HepG2 (cell line): ENCODE measurements around the gene TRAPPC12. TPM values are rescaled to one million over a fixed set of nuclear protein-coding genes. Genes with fewer than 3 reads are reported as not detected.

Source experiments
- CEBPB ChIP-seq: IDR thresholded peaks from 2 replicates; pipeline ENCODE4 v1.6.1; 2011; ENCODE audit warnings: low read depth, low read length, improper control_type of control experiment, borderline replicate concordance
- CERS6 ChIP-seq: sonication (generic); formaldehyde crosslinking; IDR thresholded peaks from 2 replicates; pipeline ENCODE4 v1.5.0; 2020; ENCODE audit warnings: missing genetic modification reagents
- CTCF ChIP-seq: sonication (generic); formaldehyde crosslinking; IDR thresholded peaks from 2 replicates; pipeline ENCODE4 v1.5.0; 2020; ENCODE audit warnings: mild to moderate bottlenecking, missing genetic modification reagents, moderate library complexity
- E2F5 ChIP-seq: sonication (generic); formaldehyde crosslinking; conservative IDR thresholded peaks from 2 replicates; pipeline ENCODE4 v1.4.0; 2020; ENCODE audit warnings: missing genetic modification reagents
- HHEX ChIP-seq: IDR thresholded peaks from 2 replicates; pipeline ENCODE4 v1.6.1; 2016; ENCODE audit warnings: control low read depth
- JARID2 ChIP-seq: sonication (generic); formaldehyde crosslinking; IDR thresholded peaks from 2 replicates; pipeline ENCODE4 v1.8.1; 2023; ENCODE audit warnings: missing genetic modification reagents, inconsistent platforms; ENCODE audit not compliant: insufficient replicate concordance
- KAT2B ChIP-seq: fragments of 150-350 bp; IDR thresholded peaks from 2 replicates; pipeline ENCODE4 v1.6.1; 2014; ENCODE audit warnings: low read depth, low read length, borderline replicate concordance
- MAX ChIP-seq: IDR thresholded peaks from 2 replicates; pipeline ENCODE4 v1.6.1; 2012; ENCODE audit warnings: inconsistent platforms
- MED1 ChIP-seq: sonication (generic); formaldehyde crosslinking; IDR thresholded peaks from 2 replicates; pipeline ENCODE4 v1.4.0; 2020; ENCODE audit warnings: missing genetic modification reagents
- MEIS2 ChIP-seq: sonication (generic); formaldehyde crosslinking; IDR thresholded peaks from 2 replicates; pipeline ENCODE4 v1.9.0; 2021; ENCODE audit warnings: mild to moderate bottlenecking, missing genetic modification reagents
- MLX ChIP-seq: IDR thresholded peaks from 2 replicates; pipeline ENCODE4 v1.6.1; 2016
- NR2C2 ChIP-seq: sonication (generic); formaldehyde crosslinking; IDR thresholded peaks from 2 replicates; pipeline ENCODE4 v1.4.0; 2020; ENCODE audit warnings: missing genetic modification reagents, mild to moderate bottlenecking, moderate library complexity, borderline replicate concordance
- RXRB ChIP-seq: IDR thresholded peaks from 2 replicates; pipeline ENCODE4 v1.6.1; 2016; ENCODE audit warnings: borderline replicate concordance, missing genetic modification reagents, missing compliant biosample characterization
- TARDBP ChIP-seq: sonication (generic); formaldehyde crosslinking; IDR thresholded peaks from 2 replicates; pipeline ENCODE4 v1.8.0; 2022; ENCODE audit warnings: mild to moderate bottlenecking, missing genetic modification reagents
- ZBTB37 ChIP-seq: sonication (generic); formaldehyde crosslinking; IDR thresholded peaks from 2 replicates; pipeline ENCODE4 v1.4.0; 2020; ENCODE audit warnings: mild to moderate bottlenecking, missing genetic modification reagents
- ZEB1 ChIP-seq: IDR thresholded peaks from 2 replicates; pipeline ENCODE4 v1.6.1; 2012; ENCODE audit warnings: mild to moderate bottlenecking, low read depth, inconsistent platforms; ENCODE audit not compliant: insufficient replicate concordance
- ZNF430 ChIP-seq: sonication (generic); formaldehyde crosslinking; IDR thresholded peaks from 2 replicates; pipeline ENCODE4 v1.9.0; 2021; ENCODE audit warnings: mild to moderate bottlenecking, missing genetic modification reagents
- ZNF451 ChIP-seq: sonication (generic); formaldehyde crosslinking; IDR thresholded peaks from 2 replicates; pipeline ENCODE4 v1.5.0; 2020; ENCODE audit warnings: mild to moderate bottlenecking, missing genetic modification reagents
- ZNF484 ChIP-seq: sonication (generic); formaldehyde crosslinking; IDR thresholded peaks from 2 replicates; pipeline ENCODE4 v1.5.1; 2020; ENCODE audit warnings: mild to moderate bottlenecking, low read depth, missing genetic modification reagents, borderline replicate concordance
- ZNF503 ChIP-seq: sonication (generic); formaldehyde crosslinking; IDR thresholded peaks from 2 replicates; pipeline ENCODE4 v1.4.0; 2020; ENCODE audit warnings: missing genetic modification reagents
- ZNF619 ChIP-seq: sonication (generic); formaldehyde crosslinking; IDR thresholded peaks from 2 replicates; pipeline ENCODE4 v1.4.0; 2020; ENCODE audit warnings: mild to moderate bottlenecking, missing genetic modification reagents
- ZNF7 ChIP-seq: IDR thresholded peaks from 2 replicates; pipeline ENCODE4 v1.6.1; 2016; ENCODE audit warnings: missing biosample characterization, missing genetic modification reagents
- polyA plus RNA-seq, 8 experiments: library from polyadenylated mRNA; depleted of rRNA in 3 of 8; stranded (reverse) in 7 of 8; unstranded in 1 of 8; fragments of >200 nt; fragmentation: Illumina TruSeq in 4 of 8; extraction: Trizol in 4 of 8; gene quantifications; 2 replicates each; pipeline versions ENCODE4 v1.2.1 to v1.2.3, GENCODE V29; 2011 to 2016; ENCODE audit warnings: low read depth in 4 of 8, missing spikeins in 1 of 8, mixed read lengths in 1 of 8; ENCODE audit not compliant: insufficient read depth in 1 of 8
- total RNA-seq, 5 experiments: library from RNA; depleted of rRNA; stranded (reverse); fragments of >200 nt; fragmentation: Illumina TruSeq; extraction: Trizol; gene quantifications; 2 replicates each; pipeline ENCODE4 v1.2.3, GENCODE V29; 2016; ENCODE audit warnings: low read depth in 1 of 5

Gene TRAPPC12
- total and polyA plus RNA-seq, 2 of the 13 experiments (the other 11 are each of a cell fraction or from before 2014, with no cell fraction given), result 46.4 to 97.7 TPM

- TF ChIP-seq CTCF (CRISPR knock-in tag) (peak; percentile 98), ZNF484 (no peak), ZNF619 (CRISPR knock-in tag) (peak; percentile 84; the same call in 1 of the 2 replicates), CEBPB (no peak), ZEB1 (no peak), MAX (0 out of 2 replicates have a peak, but pooled peaks have one; percentile 2), TARDBP (CRISPR knock-in tag) (peak; percentile 68; the same call in 1 of the 2 replicates), MED1 (CRISPR knock-in tag) (no peak), ZNF503 (CRISPR knock-in tag) (no peak), MEIS2 (CRISPR knock-in tag) (no peak), NR2C2 (CRISPR knock-in tag) (0 out of 2 replicates have a peak, but pooled peaks have one; percentile 19), ZBTB37 (no peak), ZNF451 (no peak), ZNF430 (no peak), MLX (CRISPR knock-in tag) (no peak), RXRB (CRISPR knock-in tag) (peak; percentile 55; the same call in 1 of the 2 replicates), E2F5 (0 out of 2 replicates have a peak, but pooled peaks have one; percentile 72), CERS6 (CRISPR knock-in tag) (no peak), JARID2 (CRISPR knock-in tag) (no peak), ZNF7 (CRISPR knock-in tag) (no peak), HHEX (no peak), KAT2B (no peak)
Observed at GRCh38 chr2:3423492-3424170, 44.1 kb downstream of the TRAPPC12 start (continued).
